ENCODE data around the gene ELL2.

Gene ELL2

GRCh38 chr5:95880081-95880926, 81.3 kb downstream of the ELL2 start:
- no peak for DNase-seq (ENCODE audit: low read depth)

- DNase-seq (ENCODE audit: low read depth) = no peak
Observed at GRCh38 chr5:95879661-95880060, 82.0 kb downstream of the ELL2 start.

GRCh38 chr5:95878417-95879323, 83.0 kb downstream of the ELL2 start:
- DNase-seq (ENCODE audit: low read depth) = no peak

- DNase-seq (ENCODE audit: low read depth) = no peak
Observed at GRCh38 chr5:95876782-95877181, 84.9 kb downstream of the ELL2 start.

GRCh38 chr5:95874246-95874645, 87.4 kb downstream of the ELL2 start:
- DNase-seq (ENCODE audit: low read depth) = no peak

GRCh38 chr5:95873351-95873750, 88.3 kb downstream of the ELL2 start:
- DNase-seq (ENCODE audit: low read depth) = no peak

GRCh38 chr5:95872346-95873268, 89.0 kb downstream of the ELL2 start:
- no peak for DNase-seq (ENCODE audit: low read depth)

GRCh38 chr5:95871146-95871806, 90.4 kb downstream of the ELL2 start:
- DNase-seq (ENCODE audit: low read depth) = no peak

- peak; percentile 23 for DNase-seq (ENCODE audit: low read depth)
Observed at GRCh38 chr5:95870105-95870672, 91.5 kb downstream of the ELL2 start.

- DNase-seq (ENCODE audit: low read depth) = peak; percentile 28
Observed at GRCh38 chr5:95869173-95869855, 92.3 kb downstream of the ELL2 start.

GRCh38 chr5:95868136-95868535, 93.5 kb downstream of the ELL2 start:
- no peak for DNase-seq (ENCODE audit: low read depth)

GRCh38 chr5:95866435-95867040, 95.1 kb downstream of the ELL2 start:
- no peak for DNase-seq (ENCODE audit: low read depth)

- DNase-seq (ENCODE audit: low read depth) = no peak
Observed at GRCh38 chr5:95864944-95865504, 96.6 kb downstream of the ELL2 start.

GRCh38 chr5:95864456-95864855, 97.2 kb downstream of the ELL2 start:
- DNase-seq (ENCODE audit: low read depth) = no peak

- DNase-seq (ENCODE audit: low read depth) = no peak
Observed at GRCh38 chr5:95863383-95863757, 98.3 kb downstream of the ELL2 start.

- DNase-seq (ENCODE audit: low read depth) = no peak
Observed at GRCh38 chr5:95862671-95863382, 98.8 kb downstream of the ELL2 start.

GRCh38 chr5:95861864-95862561, 99.6 kb downstream of the ELL2 start:
- no peak for DNase-seq (ENCODE audit: low read depth)

GRCh38 chr5:95861221-95861863, 100.3 kb downstream of the ELL2 start:
- no peak for DNase-seq (ENCODE audit: low read depth)
